AG09319 (cell line): ENCODE results near the gene NFATC2.
A peak's percentile ranks its signal among the peaks of the same experiment; 100 is the strongest.

ENCODE experiments used
- DNase-seq: peaks from one replicate; pipeline ENCODE4 v3.0.0-alpha.2; 2010; ENCODE audit warnings: low read depth; ENCODE audit errors: extremely low read depth
- CTCF ChIP-seq: IDR thresholded peaks from 2 replicates; pipeline ENCODE4 v1.5.1; 2011; ENCODE audit warnings: low read depth, mild to moderate bottlenecking, inconsistent platforms, low read length, moderate library complexity

NFATC2 gene

GRCh38 chr20:51409192-51409880 is 133.2 kb downstream of the NFATC2 start:
- TF ChIP-seq CTCF: no peak
- DNase-seq: no peak

GRCh38 chr20:51404297-51405060 is 138.0 kb downstream of the NFATC2 start:
- no peak for DNase-seq
- no peak for TF ChIP-seq CTCF

- TF ChIP-seq CTCF: no peak
- DNase-seq: no peak
These were observed 138.9 kb downstream of the NFATC2 start for GRCh38 chr20:51403466-51404220.

- no peak for TF ChIP-seq CTCF
- DNase-seq: peak; percentile 44
These were observed 140.3 kb downstream of the NFATC2 start for GRCh38 chr20:51402201-51402600.

GRCh38 chr20:51401496-51401895 is 141.0 kb downstream of the NFATC2 start:
- no peak for TF ChIP-seq CTCF
- no peak for DNase-seq

GRCh38 chr20:51400051-51400926 is 142.2 kb downstream of the NFATC2 start:
- TF ChIP-seq CTCF: no peak
- DNase-seq: no peak
